ENCODE results near the gene CXCR5.

GRCh38 chr11:118912742-118913410 is 29.2 kb downstream of the CXCR5 start:
- no peak for TF ChIP-seq CTCF (conservative IDR thresholded peaks at IDR 0.05; ENCODE audit: low read depth, low read length)
- TF ChIP-seq SMC3 (IDR thresholded peaks at IDR 0.05; ENCODE audit: low read depth, low read length) = no peak
- no peak for TF ChIP-seq USF2 (IDR thresholded peaks at IDR 0.05; ENCODE audit: low read depth, low read length)
- TF ChIP-seq NFE2L2 (IDR thresholded peaks at IDR 0.05; ENCODE audit: low read depth, low read length) = no peak
- no peak for TF ChIP-seq BHLHE40 (IDR thresholded peaks at IDR 0.05; ENCODE audit: low read depth, low read length)
- no peak for TF ChIP-seq MAZ (IDR thresholded peaks at IDR 0.05; ENCODE audit: borderline replicate concordance, low read depth, low read length)
- TF ChIP-seq ELK1 (IDR thresholded peaks at IDR 0.05; ENCODE audit: borderline replicate concordance, low read depth, low read length) = no peak
- no peak for TF ChIP-seq RAD21 (IDR thresholded peaks at IDR 0.05; ENCODE audit: low read length)
- TF ChIP-seq MXI1 (IDR thresholded peaks at IDR 0.05; ENCODE audit: borderline replicate concordance, low read depth, low read length) = no peak
